ENCODE data around the gene TBX4.

DNA sequence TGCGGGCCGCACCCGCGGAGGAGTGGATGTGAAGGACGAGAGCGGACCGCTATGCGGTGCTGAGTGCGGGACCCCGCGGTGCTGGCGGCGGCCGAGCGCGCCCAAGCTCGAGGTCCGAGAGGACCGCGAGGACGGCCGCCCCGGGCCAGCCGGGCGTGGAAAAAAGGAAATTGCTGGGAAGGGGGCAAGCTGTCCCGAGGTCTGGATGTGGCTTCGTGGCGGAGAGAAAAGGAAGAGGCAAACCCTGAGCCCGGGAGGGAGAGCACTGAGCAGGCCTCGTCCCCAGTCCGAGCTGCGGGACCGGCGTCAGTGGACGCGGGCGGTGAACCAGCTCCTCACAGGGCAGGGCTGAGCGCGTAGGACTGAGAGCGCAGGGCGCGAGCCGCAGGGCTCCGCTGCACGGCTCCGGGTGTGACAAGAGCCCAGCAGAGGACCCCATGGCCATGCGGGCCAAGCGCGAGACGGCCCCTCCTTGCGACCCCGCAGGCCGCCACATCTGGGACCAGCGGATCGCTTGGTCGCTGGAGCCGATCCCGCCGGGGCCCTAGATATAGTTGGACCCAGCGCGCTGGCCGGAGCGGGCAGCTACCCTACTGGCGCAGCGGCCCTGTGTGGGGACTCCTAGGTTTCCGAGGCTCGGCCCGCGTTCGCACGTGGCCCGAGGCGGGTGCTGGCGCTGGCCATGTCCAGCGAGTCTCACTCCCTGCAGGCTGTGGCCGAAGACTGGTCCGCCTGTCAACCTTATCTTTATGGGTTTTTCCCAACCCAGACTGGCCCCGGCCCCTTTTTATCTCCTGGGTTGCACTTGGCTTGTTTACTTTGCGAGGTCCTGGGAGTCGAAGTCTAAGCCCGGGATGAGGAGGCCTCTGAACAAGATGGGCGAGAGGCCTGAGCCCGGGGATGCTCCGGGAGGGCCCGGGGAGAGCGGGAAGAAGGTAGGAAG, 2.4 kb downstream of the TBX4 start:
- TF ChIP-seq, protein P1, sequence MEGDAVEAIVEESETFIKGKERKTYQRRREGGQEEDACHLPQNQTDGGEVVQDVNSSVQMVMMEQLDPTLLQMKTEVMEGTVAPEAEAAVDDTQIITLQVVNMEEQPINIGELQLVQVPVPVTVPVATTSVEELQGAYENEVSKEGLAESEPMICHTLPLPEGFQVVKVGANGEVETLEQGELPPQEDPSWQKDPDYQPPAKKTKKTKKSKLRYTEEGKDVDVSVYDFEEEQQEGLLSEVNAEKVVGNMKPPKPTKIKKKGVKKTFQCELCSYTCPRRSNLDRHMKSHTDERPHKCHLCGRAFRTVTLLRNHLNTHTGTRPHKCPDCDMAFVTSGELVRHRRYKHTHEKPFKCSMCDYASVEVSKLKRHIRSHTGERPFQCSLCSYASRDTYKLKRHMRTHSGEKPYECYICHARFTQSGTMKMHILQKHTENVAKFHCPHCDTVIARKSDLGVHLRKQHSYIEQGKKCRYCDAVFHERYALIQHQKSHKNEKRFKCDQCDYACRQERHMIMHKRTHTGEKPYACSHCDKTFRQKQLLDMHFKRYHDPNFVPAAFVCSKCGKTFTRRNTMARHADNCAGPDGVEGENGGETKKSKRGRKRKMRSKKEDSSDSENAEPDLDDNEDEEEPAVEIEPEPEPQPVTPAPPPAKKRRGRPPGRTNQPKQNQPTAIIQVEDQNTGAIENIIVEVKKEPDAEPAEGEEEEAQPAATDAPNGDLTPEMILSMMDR (IDR thresholded peaks at IDR 0.05) = no peak
- TF ChIP-seq POLR2A (IDR thresholded peaks at IDR 0.05) = no peak

All from thyroid gland (tissue), 4 donors.